GM21360 (cell line): ENCODE results near the gene SLC39A7.
A peak's percentile ranks its signal among the peaks of the same experiment; 100 is the strongest.

Experiments used
- ATAC-seq: cut with Tn5 transposase; IDR thresholded peaks from one replicate; pipeline ENCODE4 v1.9.1; 2021; ENCODE audit warnings: mild to moderate bottlenecking, moderate library complexity; ENCODE audit not compliant: unreplicated experiment

SLC39A7 gene

GRCh38 chr6:33204415-33205190, 3.9 kb downstream of the SLC39A7 start, which contains the start of gene HSD17B8:
Gene HSD17B8, plus strand, starts transcription at chr6:33204655. Its CDS starts 14 bp downstream, at chr6:33204669.
- ATAC-seq, result peak; percentile 35

DNA sequence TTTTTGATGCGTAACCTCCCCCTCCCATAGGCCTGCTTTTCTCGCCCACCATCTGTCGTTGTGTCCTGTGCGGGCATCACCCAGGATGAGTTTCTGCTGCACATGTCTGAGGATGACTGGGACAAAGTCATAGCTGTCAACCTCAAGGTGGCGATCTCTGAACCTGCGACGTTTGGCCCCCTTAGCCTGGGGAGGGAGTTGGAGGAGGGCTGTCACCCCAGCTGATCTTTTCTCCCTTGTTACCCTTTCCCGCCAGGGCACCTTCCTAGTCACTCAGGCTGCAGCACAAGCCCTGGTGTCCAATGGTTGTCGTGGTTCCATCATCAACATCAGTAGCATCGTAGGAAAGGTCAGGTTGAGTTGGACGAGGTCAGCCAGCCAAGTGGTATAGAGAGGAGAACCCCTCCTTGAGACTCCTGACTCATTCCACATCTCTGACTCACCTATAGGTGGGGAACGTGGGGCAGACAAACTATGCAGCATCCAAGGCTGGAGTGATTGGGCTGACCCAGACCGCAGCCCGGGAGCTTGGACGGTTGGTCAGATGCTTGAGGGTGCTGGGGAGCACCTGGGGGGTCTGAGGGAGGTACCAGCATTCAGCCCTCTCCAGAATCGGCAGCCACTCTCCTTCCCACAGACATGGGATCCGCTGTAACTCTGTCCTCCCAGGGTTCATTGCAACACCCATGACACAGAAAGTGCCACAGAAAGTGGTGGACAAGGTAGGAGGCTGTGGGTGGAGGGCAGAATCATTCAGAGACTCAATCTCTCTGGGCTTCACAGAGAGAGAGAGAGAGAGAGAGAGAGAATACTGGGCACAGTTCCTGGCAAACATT, 4.7 kb downstream of the SLC39A7 start:
- no peak for ATAC-seq

- ATAC-seq, result no peak
Observed at GRCh38 chr6:33206027-33206863, 5.6 kb downstream of the SLC39A7 start.

- ATAC-seq, result no peak
Observed at GRCh38 chr6:33206864-33207551, 6.3 kb downstream of the SLC39A7 start.

- ATAC-seq, result no peak
Observed at GRCh38 chr6:33207552-33208090, 7.0 kb downstream of the SLC39A7 start.

DNA sequence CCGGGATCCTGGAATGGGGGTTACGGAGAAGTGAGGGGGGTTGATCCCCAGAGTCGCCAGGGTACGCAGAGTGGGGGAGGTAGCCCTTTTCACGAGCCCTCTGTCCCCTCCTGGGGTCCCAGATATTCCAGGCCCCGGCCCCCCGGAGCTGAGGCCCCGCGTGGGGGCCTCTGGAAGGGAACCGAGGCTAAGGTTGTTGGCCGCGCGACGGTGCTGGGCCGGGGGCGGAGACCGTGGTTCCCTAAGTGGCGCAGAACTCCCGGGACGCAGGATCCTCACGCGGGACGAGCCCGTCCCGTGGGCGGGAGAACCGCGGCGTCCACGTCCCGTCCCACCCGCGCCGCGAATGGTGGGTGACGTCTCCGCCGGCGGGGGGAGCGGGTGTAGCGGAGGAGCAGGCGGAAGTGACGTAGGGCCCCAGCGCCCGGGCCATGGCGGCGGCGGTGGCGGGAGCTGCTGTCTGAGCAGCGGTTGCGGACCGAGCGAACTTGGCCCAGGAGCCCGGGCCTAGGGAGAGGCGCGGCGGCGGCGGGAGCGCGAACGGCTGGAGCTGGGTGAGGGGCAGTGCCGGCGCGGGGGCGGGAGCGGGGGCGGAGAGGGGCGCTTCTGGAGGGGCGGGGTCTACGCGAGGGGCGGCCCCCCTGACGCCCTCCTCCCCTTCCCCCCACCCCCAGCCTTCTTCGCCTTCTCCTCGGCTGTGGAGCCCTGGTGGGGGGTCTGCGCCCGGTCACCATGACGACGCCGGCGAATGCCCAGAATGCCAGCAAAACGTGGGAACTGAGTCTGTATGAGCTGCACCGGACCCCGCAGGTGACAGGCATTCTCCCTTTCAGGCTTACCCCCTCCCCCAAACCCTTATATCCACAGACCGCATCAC, 7.7 kb downstream of the SLC39A7 start, which contains the start of gene RING1:
Gene RING1 (plus strand): TSS at position 410 of the 877 bp plus-strand sequence. CDS start 323 bp downstream, at position 733.
- no peak for ATAC-seq

- no peak for ATAC-seq
Observed at GRCh38 chr6:33209856-33210255, 9.2 kb downstream of the SLC39A7 start.

- ATAC-seq, result no peak
Observed at GRCh38 chr6:33211136-33211535, 10.5 kb downstream of the SLC39A7 start.

DNA sequence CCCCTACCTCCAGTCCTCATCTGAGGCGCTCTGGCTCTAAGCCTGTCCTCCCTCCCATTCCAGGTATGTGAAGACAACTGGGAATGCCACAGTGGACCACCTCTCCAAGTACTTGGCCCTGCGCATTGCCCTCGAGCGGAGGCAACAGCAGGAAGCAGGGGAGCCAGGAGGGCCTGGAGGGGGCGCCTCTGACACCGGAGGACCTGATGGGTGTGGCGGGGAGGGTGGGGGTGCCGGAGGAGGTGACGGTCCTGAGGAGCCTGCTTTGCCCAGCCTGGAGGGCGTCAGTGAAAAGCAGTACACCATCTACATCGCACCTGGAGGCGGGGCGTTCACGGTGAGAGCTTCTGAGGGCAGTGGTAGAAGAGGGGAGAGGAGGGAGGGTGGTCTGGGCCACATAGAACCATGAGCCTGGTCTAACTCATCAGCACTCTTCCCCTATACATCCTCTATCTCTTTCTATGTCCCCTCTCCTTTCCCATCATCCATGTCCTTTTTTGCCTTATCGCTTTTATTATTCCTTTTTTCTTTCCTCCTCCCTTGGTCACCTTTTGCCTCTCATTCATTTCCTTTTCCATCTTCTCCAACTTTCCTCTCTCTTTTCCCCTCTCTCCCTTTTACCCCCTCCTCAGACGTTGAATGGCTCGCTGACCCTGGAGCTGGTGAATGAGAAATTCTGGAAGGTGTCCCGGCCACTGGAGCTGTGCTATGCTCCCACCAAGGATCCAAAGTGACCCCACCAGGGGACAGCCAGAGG, 11.2 kb downstream of the SLC39A7 start:
- ATAC-seq, result no peak

GRCh38 chr6:33212857-33213165, 12.1 kb downstream of the SLC39A7 start:
- no peak for ATAC-seq

GRCh38 chr6:33213166-33213988, 12.7 kb downstream of the SLC39A7 start:
- no peak for ATAC-seq

DNA sequence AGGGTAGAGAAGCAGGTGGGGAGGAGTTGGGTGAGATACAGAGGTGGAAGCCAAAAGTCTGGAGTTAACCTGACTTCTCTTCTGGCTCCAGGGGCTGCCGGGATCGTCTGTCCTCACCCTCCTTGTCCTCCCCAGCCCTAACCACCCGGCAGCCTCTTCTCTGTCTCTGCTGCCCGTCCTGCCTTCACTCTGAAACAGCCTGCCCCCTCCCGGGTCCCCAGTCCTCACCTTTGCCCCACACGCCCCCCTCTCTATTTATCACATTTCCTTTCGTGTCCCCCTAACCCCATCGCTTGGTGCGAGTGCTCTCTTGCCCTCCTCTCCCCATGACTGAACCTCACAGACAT, 13.3 kb downstream of the SLC39A7 start:
- ATAC-seq, result no peak

DNA sequence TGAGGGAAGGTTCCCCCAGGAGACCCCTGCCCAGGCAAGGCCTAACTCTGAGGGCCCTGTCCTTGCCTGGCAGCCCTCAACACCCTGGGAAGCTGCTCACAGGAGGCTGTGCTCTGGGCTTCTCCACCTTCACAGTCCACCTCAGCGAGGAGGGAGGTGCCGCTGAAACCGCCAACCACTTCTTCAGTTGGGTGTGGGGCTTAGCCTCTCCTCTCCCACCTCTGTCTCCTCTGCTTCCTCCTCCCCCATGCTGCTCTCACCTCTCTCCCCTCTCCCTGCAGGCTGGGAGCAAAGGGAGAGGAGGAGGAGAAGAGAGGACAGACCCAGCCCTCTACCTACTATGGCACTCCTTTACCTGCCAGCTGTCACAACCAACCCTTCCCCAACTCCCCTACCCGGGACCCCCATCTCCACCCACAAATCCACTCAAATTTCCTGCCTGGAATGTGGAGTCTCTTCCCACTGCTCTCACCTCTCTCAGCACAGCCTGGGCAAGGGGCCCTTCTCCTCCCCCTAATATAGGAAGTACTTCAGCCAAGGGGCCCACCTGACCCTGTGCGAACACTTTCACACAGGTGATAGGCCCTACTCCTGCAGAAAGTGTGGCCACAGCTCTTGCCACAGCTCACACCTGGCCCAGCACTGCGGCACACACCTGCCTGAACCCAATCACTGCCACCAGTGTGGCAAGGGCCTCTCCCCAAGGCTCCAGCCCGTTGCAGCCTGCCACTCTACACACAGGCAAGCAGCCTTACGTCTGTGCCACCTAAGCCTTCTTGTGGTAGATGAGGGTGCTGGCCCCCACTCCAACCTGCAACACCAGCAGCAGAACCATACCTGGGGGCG, 14.8 kb downstream of the SLC39A7 start:
- no peak for ATAC-seq

- ATAC-seq, result no peak
Observed at GRCh38 chr6:33216117-33216649, 15.5 kb downstream of the SLC39A7 start.

- ATAC-seq, result no peak
Observed at GRCh38 chr6:33217246-33217645, 16.6 kb downstream of the SLC39A7 start.

DNA sequence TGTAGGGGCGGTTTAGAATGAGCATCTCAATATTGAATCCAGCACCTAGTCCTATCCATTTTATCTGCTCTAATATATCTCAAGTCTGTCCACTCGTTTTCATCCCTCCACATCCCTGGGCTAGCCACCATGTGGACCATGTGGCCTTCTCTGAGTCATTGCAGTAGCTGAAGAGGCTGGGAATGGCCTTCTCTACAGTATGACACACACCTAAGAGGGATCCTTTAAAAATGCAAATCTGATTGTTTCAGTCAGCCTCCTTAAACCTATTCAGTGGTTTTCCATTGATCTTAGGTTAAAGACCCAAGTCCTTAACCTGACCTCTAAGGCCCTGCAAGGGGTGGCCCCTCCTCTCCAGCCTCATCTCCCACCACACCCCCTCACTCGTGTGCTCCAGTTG, 17.0 kb downstream of the SLC39A7 start:
- ATAC-seq, result no peak
